HCT116 (cell line): Measurements from ENCODE around the gene HUS1B. TPM values are rescaled to one million over a fixed set of nuclear protein-coding genes. Genes with fewer than 3 reads are reported as not detected.

Experiments used
- ATAC-seq: fragments of 200-7000 bp; cut with Tn5 transposase; 2 replicates; pipeline ENCODE4 v1.9.1; 2020; ENCODE audit warnings: mild to moderate bottlenecking, moderate library complexity
- BruUV-seq: library from RNA; stranded (reverse); fragments of 400-500 nt; replicated peaks from 2 replicates; lab custom pipeline; 2021; lab: Mats Ljungman, UMichigan
- CTCF ChIA-PET: fragments of 300-600 bp; sonication (Branson Sonifier 250); formaldehyde crosslinking; loops from one replicate; lab custom pipeline; 2021; ENCODE audit warnings: antibody characterized with exemption; lab: Charles Lee
- POLR2A ChIA-PET: fragments of 300-600, 350-600 bp; sonication (Branson Sonifier 250); formaldehyde crosslinking; loops from one replicate; lab custom pipeline; 2021; ENCODE audit warnings: antibody characterized with exemption; lab: Charles Lee
- RAD21 ChIA-PET, 2 experiments: fragments of 300-600 bp; sonication (Branson Sonifier 250); formaldehyde crosslinking; loops; one replicate each; lab custom pipeline; 2023; ENCODE audit warnings: low total read pairs in 2 of 2; ENCODE audit not compliant: uncharacterized antibody in 2 of 2, unreplicated experiment in 2 of 2, low non-redundant PET in 1 of 2; lab: Charles Lee
- DNase-seq: peaks from one replicate; pipeline ENCODE4 v3.0.0-alpha.2; 2010; ENCODE audit warnings: low read depth, low spot score
- H2AFZ ChIP-seq: fragments of 200-600 bp; shearing (Covaris generic), sonication (generic); 2 replicates; pipeline ENCODE4 v1.6.1; 2017; ENCODE audit warnings: low read depth, mixed run types, mixed read lengths, antibody characterized with exemption, low read length; ENCODE audit not compliant: poor library complexity, severe bottlenecking
- H3K27ac ChIP-seq: 2 replicates; pipeline ENCODE4 v1.5.1; 2012; ENCODE audit warnings: low read depth, low read length
- H3K27me3 ChIP-seq: fragments of 200-600 bp; sonication (generic); 2 replicates; pipeline ENCODE4 v1.6.1; 2016; ENCODE audit warnings: mixed run types, low read length, mixed read lengths; ENCODE audit not compliant: insufficient read depth
- H3K36me3 ChIP-seq, 2 experiments: fragments of 200-500 bp in 1 of 2; fragments of 200-600 bp in 1 of 2; sonication (Bioruptor generic) in 1 of 2; sonication (generic) in 1 of 2; 2 replicates each; pipeline versions ENCODE4 v1.5.1 to v1.6.1; 2014 to 2016; ENCODE audit warnings: low read length in 2 of 2, inconsistent platforms in 1 of 2, mixed read lengths in 1 of 2, mixed run types in 1 of 2; ENCODE audit not compliant: insufficient read depth in 2 of 2, control insufficient read depth in 1 of 2
- H3K4me1 ChIP-seq, 2 experiments: fragments of 200-600 bp in 1 of 2; sonication (generic) in 1 of 2; 2 replicates each; pipeline versions ENCODE4 v1.5.1 to v1.6.1; 2012 to 2017; ENCODE audit warnings: low read length in 2 of 2, inconsistent platforms in 1 of 2, mild to moderate bottlenecking in 1 of 2, mixed read lengths in 1 of 2, mixed run types in 1 of 2, moderate library complexity in 1 of 2; ENCODE audit not compliant: insufficient read depth in 2 of 2, control insufficient read depth in 1 of 2
- H3K4me2 ChIP-seq: fragments of 200-600 bp; sonication (generic); 2 replicates; pipeline ENCODE4 v1.6.1; 2017; ENCODE audit warnings: mixed run types, low read length, mixed read lengths
- H3K4me3 ChIP-seq, 2 experiments: fragments of 200-600 bp in 1 of 2; sonication (generic) in 1 of 2; replicated peaks in 1 of 2; 2 replicates each; pipeline ENCODE4 v1.5.1; 2011 to 2016; ENCODE audit warnings: low read length in 2 of 2, control low read depth in 1 of 2, low read depth in 1 of 2, mild to moderate bottlenecking in 1 of 2, mixed read lengths in 1 of 2, mixed run types in 1 of 2
- H3K79me2 ChIP-seq: fragments of 200-600 bp; sonication (generic); 2 replicates; pipeline ENCODE4 v1.6.1; 2017; ENCODE audit warnings: mild to moderate bottlenecking, mixed run types, low read length, moderate library complexity, mixed read lengths; ENCODE audit not compliant: insufficient read depth
- H3K9ac ChIP-seq: fragments of 200-600 bp; sonication (generic); 2 replicates; pipeline ENCODE4 v1.6.1; 2016; ENCODE audit warnings: low read length, mixed read lengths
- H3K9me2 ChIP-seq: fragments of 200-600 bp; sonication (generic), shearing (Covaris generic); 2 replicates; pipeline ENCODE4 v1.6.1; 2017; ENCODE audit warnings: mixed run types, mild to moderate bottlenecking, moderate library complexity; ENCODE audit not compliant: insufficient read depth
- H3K9me3 ChIP-seq, 2 experiments: fragments of 200-500 bp in 1 of 2; fragments of 200-600 bp in 1 of 2; sonication (Bioruptor generic) in 1 of 2; sonication (generic) in 1 of 2; 2 replicates each; pipeline ENCODE4 v1.6.1; 2014 to 2017; ENCODE audit warnings: low read length in 2 of 2, mixed read lengths in 2 of 2, inconsistent platforms in 1 of 2, low read depth in 1 of 2, mild to moderate bottlenecking in 1 of 2, mixed run types in 1 of 2, moderate library complexity in 1 of 2; ENCODE audit not compliant: control insufficient read depth in 1 of 2, insufficient read depth in 1 of 2
- H4K20me1 ChIP-seq: fragments of 200-600 bp; sonication (generic), shearing (Covaris generic); 2 replicates; pipeline ENCODE4 v1.6.1; 2017; ENCODE audit warnings: mixed run types, mild to moderate bottlenecking, moderate library complexity; ENCODE audit not compliant: insufficient read depth
- ATF3 ChIP-seq: IDR thresholded peaks from 2 replicates; pipeline ENCODE4 v1.6.1; 2012
- CTCF ChIP-seq, 3 experiments: fragments of 200-600 bp in 1 of 3; sonication (generic) in 1 of 3; IDR thresholded peaks in 2 of 3; conservative IDR thresholded peaks in 1 of 3; 2 replicates each; pipeline ENCODE4 v1.5.1; 2012 to 2017; ENCODE audit warnings: low read depth in 2 of 3, low read length in 2 of 3, antibody characterized with exemption in 1 of 3, borderline replicate concordance in 1 of 3, control low read depth in 1 of 3, mild to moderate bottlenecking in 1 of 3, mixed read lengths in 1 of 3, mixed run types in 1 of 3, moderate library complexity in 1 of 3; ENCODE audit not compliant: insufficient read depth in 1 of 3
- ELF1 ChIP-seq: IDR thresholded peaks from 2 replicates; pipeline ENCODE4 v1.6.1; 2012; ENCODE audit warnings: low read depth, borderline replicate concordance
- FOSL1 ChIP-seq: IDR thresholded peaks from 2 replicates; pipeline ENCODE4 v1.6.1; 2012; ENCODE audit warnings: low read depth
- JUND ChIP-seq: IDR thresholded peaks from 2 replicates; pipeline ENCODE4 v1.6.1; 2012
- MAX ChIP-seq: IDR thresholded peaks from 2 replicates; pipeline ENCODE4 v1.6.1; 2012
- POLR2AphosphoS5 ChIP-seq: IDR thresholded peaks from 2 replicates; pipeline ENCODE4 v1.6.1; 2011; ENCODE audit warnings: mild to moderate bottlenecking, low read depth, low read length, moderate library complexity
- RAD21 ChIP-seq: IDR thresholded peaks from 2 replicates; pipeline ENCODE4 v1.6.1; 2012; ENCODE audit warnings: low read depth, mild to moderate bottlenecking
- REST ChIP-seq: IDR thresholded peaks from 2 replicates; pipeline ENCODE4 v1.6.1; 2012; ENCODE audit warnings: low read depth
- SIN3A ChIP-seq: IDR thresholded peaks from 2 replicates; pipeline ENCODE4 v1.6.1; 2012; ENCODE audit warnings: low read depth
- SP1 ChIP-seq: IDR thresholded peaks from 2 replicates; pipeline ENCODE4 v1.6.1; 2012; ENCODE audit warnings: low read depth
- YY1 ChIP-seq: IDR thresholded peaks from 2 replicates; pipeline ENCODE4 v1.6.1; 2011; ENCODE audit warnings: low read length, low read depth, moderate library complexity, mild to moderate bottlenecking; ENCODE audit not compliant: insufficient replicate concordance; ENCODE audit errors: extremely low read depth
- ZBTB33 ChIP-seq: IDR thresholded peaks from 2 replicates; pipeline ENCODE4 v1.6.1; 2011; ENCODE audit warnings: mild to moderate bottlenecking, low read length, moderate library complexity; ENCODE audit not compliant: insufficient replicate concordance; ENCODE audit errors: extremely low read depth
- intact Hi-C: fragments of 100-400 bp; cut with micrococcal nuclease; formaldehyde crosslinking; loops from 2 replicates; pipeline ENCODE4 v1.10.0; 2022
- total RNA-seq: library from RNA; stranded (reverse); gene quantifications from one replicate; pipeline ENCODE4 v1.2.1, GENCODE V29; 2021; ENCODE audit not compliant: unreplicated experiment

HUS1B gene
- total RNA-seq, 1 experiment from 2014 or later: 0.76 TPM

GRCh38 chr6:613981-614380 is 42.9 kb downstream of the HUS1B start (continued):
- TF ChIP-seq REST (no peak), CTCF (IDR thresholded peaks at IDR 0.05 in 2 of 3, conservative IDR thresholded peaks at IDR 0.05 in 1 of 3; ENCODE audit: borderline replicate concordance in 1 of 3, insufficient read depth in 1 of 3, low read depth in 2 of 3, low read length in 2 of 3) (no peak), SIN3A (no peak), POLR2AphosphoS5 (no peak)

- no peak for DNase-seq
- no peak for ATAC-seq
These were observed 45.0 kb downstream of the HUS1B start for GRCh38 chr6:611928-612327.

More at GRCh38 chr6:611928-612327, 45.0 kb downstream of the HUS1B start:
- intact Hi-C loops: no loop called here
- Histone ChIP-seq H3K9me3 (no peaks in the 10 kb centered on the region), H4K20me1 (no peaks in the 10 kb centered on the region), H2AFZ (no peak overlapping the region), H3K4me2 (no peak overlapping the region), H3K27ac (no peak overlapping the region), H3K36me3 (peaks cover 0 to 2% of the 10 kb centered on the region in 2 experiments; a peak in 1 of 4 replicates), H3K79me2 (no peaks in the 10 kb centered on the region), H3K4me1 (no peaks in the 10 kb centered on the region), H3K4me3 (no peak overlapping the region), H3K9me2 (no peaks in the 10 kb centered on the region), H3K9ac (no peak overlapping the region)
- ChIA-PET POLR2A (no interaction called here), RAD21 (no interaction called here), CTCF (no interaction called here)
- TF ChIP-seq ZBTB33 (no peak), MAX (no peak), YY1 (no peak), FOSL1 (no peak), ELF1 (no peak), SP1 (no peak), JUND (no peak), ATF3 (no peak), RAD21 (no peak)
- TF ChIP-seq, all 23 proteins: peak for 0
- BruUV-seq: no TSS peak
- H3K27me3 ChIP-seq: no peaks in the 10 kb centered on the region
